ENCODE results near the gene THSD8. TPM values are rescaled to one million over a fixed set of nuclear protein-coding genes. Genes with fewer than 3 reads are reported as not detected.
A peak's percentile ranks its signal among the peaks of the same experiment; 100 is the strongest.
"Not testable (repeated sequence)": the region's sequence is repeated elsewhere in the genome, so short reads cannot be mapped to it uniquely, and the experiment has no call there.

The THSD8 gene
- total RNA-seq, 2 donors from 2014 or later: 0.85 to 3.0 TPM

DNA sequence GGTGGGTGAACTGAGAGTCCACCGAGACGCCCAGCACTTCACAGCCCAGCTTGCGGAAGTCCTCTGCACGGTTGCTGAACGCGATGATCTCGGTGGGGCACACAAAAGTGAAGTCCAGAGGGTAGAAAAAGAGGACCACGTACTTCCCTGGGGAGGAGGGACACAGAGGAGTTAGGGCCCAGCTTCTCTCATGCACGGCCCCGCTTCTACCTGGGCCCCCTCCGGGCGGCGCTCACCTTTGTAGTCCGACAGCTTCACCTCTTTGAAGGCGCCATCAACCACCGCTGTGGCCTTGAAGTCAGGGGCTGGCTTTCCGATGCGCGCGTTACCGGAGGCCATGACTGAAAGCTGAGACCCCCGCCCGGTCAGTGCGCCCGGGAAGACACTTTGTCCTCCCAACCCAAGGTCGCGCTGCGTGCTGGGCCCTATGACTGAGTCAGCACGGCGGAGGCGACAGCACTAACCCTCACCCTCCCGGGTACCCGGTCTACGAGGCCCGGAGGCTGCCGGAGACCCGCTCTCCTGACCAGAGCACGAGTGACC is 875 bp upstream of the THSD8 start:
- no peak for DNase-seq
- peak overlapping the region; percentile 61 for H3K27ac Mint-ChIP-seq
- H3K9me3 ChIP-seq (ENCODE audit: control insufficient read depth, low read length, poor library complexity, severe bottlenecking): no peaks in the 10 kb centered on the region
- no peaks in the 10 kb centered on the region for H3K27me3 Mint-ChIP-seq
- H3K36me3 Mint-ChIP-seq (ENCODE audit: low read depth): peaks cover 2% of the 10 kb centered on the region
- H3K4me3 Mint-ChIP-seq: peak overlapping the region; percentile 90
- ATAC-seq: peak; percentile 3
- peaks cover 22% of the 10 kb centered on the region for H3K4me1 Mint-ChIP-seq

DNA sequence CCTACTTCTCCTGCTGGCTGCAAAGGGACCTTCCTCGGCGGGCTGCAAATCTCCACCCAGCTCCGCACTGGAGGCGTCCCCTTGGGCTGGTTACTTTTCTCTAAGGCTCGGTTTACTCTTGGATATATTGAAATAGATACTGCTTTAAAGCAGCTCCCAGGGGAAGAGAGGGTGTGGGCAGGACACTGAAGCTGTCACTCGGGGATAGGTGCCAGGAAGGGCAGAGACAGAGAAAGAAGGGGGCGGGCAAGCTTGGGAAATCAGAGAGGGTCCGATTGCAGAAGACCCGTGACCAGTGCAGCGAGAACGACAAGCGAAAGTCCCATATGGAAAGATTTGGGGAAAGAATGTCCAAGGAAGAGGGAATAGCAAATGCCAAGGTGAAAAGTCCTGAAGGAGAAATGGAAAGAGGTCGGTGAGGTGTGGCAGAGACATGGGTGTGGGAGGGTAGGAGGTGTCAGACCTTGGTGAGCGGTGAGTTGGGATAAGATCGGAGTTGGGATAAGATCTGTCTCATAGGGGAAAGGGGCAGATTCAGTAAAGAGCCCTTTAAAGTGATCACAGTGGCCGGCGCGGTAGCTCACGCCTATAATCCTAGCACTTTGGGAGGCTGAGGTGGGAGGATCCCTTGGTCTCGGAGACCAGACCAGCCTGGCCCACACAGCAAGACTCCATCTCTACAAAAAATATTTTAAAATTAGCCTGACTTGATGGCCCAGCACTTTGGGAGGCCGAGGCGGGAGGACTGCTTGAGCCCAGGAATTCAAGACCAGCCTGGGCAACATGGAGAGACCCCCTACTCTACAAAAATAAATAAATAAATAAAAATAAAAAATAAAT is 618 bp downstream of the THSD8 start:
- Mint-ChIP-seq H3K36me3 (ENCODE audit: low read depth) (peaks cover 2% of the 10 kb centered on the region), H3K4me1 (peaks cover 27% of the 10 kb centered on the region), H3K4me3 (peak overlapping the region; percentile 90), H3K27me3 (no peaks in the 10 kb centered on the region), H3K27ac (peak overlapping the region; percentile 74)
- ATAC-seq (no peak), DNase-seq (no peak)
- no peaks in the 10 kb centered on the region for H3K9me3 ChIP-seq (ENCODE audit: control insufficient read depth, low read length, poor library complexity, severe bottlenecking)

GRCh38 chr19:12804051-12804450 is 2.2 kb downstream of the THSD8 start:
- no peak overlapping the region for H3K27ac Mint-ChIP-seq
- H3K9me3 ChIP-seq (ENCODE audit: control insufficient read depth, low read length, poor library complexity, severe bottlenecking): no peaks in the 10 kb centered on the region
- H3K4me3 Mint-ChIP-seq: no peak overlapping the region
- DNase-seq: no peak
- no peak for ATAC-seq
- peaks cover 29% of the 10 kb centered on the region for H3K4me1 Mint-ChIP-seq
- peaks cover 2% of the 10 kb centered on the region for H3K36me3 Mint-ChIP-seq (ENCODE audit: low read depth)
- H3K27me3 Mint-ChIP-seq: no peaks in the 10 kb centered on the region

- no peaks in the 10 kb centered on the region for H3K9me3 ChIP-seq (ENCODE audit: control insufficient read depth, low read length, poor library complexity, severe bottlenecking)
- Mint-ChIP-seq H3K27me3 (no peaks in the 10 kb centered on the region), H3K27ac (peak within 1 kb of the TSS; percentile 54), H3K4me3 (peak within 1 kb of the TSS; percentile 96), H3K36me3 (ENCODE audit: low read depth) (peaks cover 4% of the 10 kb centered on the region), H3K4me1 (peaks cover 22% of the 10 kb centered on the region)
- DNase-seq (peak; percentile 75 to 84 (median 77)), ATAC-seq (peak; percentile 90)
These were observed 4.6 kb downstream of the THSD8 start, which contains the start of gene RNASEH2A for GRCh38 chr19:12806242-12807081. RNASEH2A (plus strand) TSS chr19:12806584; CDS start chr19:12806674, 90 bp downstream.

DNA sequence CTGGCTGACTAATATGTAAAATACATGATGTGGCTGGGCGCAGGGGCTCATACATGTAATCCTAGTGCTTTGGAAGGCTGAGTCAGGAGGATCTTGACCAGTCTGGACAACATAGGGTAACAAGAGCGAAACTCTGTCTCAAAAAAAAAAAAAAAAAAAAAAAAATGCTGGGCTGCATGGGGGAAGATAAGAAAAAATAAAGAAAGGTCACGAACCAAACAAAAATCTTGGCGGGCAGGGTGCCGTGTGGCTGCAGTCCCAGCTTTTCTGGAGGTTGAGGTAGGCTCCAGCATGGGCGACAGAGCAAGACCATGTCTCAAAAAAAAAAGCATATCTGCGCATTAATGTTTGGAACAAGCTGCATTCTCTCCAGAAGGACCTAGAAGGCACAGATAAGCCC is 13.2 kb downstream of the THSD8 start:
- no peak for ATAC-seq
- DNase-seq: no peak
- H3K9me3 ChIP-seq (ENCODE audit: control insufficient read depth, low read length, poor library complexity, severe bottlenecking): no peaks in the 10 kb centered on the region
- H3K4me3 Mint-ChIP-seq: no peak overlapping the region
- no peak overlapping the region for H3K27ac Mint-ChIP-seq
- H3K27me3 Mint-ChIP-seq: no peaks in the 10 kb centered on the region
- H3K4me1 Mint-ChIP-seq: no peaks in the 10 kb centered on the region
- no peaks in the 10 kb centered on the region for H3K36me3 Mint-ChIP-seq (ENCODE audit: low read depth)

GRCh38 chr19:12817188-12817587 is 15.3 kb downstream of the THSD8 start:
- not testable (repeated sequence) for H3K27me3 Mint-ChIP-seq; H3K9me3 ChIP-seq (ENCODE audit: control insufficient read depth, low read length, poor library complexity, severe bottlenecking); H3K27ac Mint-ChIP-seq; H3K4me3 Mint-ChIP-seq; H3K36me3 Mint-ChIP-seq (ENCODE audit: low read depth); DNase-seq; H3K4me1 Mint-ChIP-seq; ATAC-seq

DNA sequence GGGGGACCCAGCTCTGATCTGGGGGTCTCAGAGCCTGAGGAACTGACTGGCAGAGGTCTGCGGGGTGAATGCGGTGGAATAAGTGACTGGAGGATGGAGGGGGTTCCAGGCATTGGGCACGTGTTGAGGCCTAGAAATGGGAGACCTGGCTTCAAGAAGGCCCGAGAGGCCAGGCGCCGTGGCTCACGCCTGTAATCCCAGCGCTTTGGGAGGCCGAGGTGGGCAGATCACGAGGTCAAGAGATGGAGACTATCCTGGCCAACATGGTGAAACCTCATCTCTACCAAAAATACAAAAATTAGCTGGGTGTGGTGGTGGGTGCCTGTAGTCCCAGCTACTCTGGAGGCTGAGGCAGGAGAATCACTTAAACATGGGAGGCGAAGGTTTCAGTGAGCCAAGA is 15.9 kb downstream of the THSD8 start:
- H3K4me3 Mint-ChIP-seq; H3K9me3 ChIP-seq (ENCODE audit: control insufficient read depth, low read length, poor library complexity, severe bottlenecking); H3K27ac Mint-ChIP-seq; ATAC-seq; H3K36me3 Mint-ChIP-seq (ENCODE audit: low read depth); H3K4me1 Mint-ChIP-seq; DNase-seq; H3K27me3 Mint-ChIP-seq: not testable (repeated sequence)

DNA sequence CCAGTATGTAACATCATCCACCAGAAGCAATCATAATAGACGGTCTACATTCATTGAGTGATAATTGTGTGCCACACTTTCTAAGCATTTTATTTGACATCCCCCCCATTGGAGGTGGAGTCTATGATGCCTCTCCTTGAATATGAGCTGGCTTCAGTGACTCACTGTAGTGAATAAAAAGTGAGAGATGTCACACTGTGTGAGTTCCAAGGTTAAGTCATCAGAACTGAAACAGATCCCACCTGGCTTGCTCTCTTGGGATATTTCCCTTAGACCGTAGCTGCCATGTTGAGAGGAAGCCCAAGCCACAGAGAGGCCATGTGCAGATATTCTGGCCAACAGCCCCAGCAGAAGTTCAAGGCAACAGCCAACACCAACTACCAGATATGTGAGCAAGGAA is 19.9 kb downstream of the THSD8 start:
- no peak overlapping the region for H3K27ac Mint-ChIP-seq
- no peak for ATAC-seq
- DNase-seq: no peak
- peaks cover 6% of the 10 kb centered on the region for H3K4me1 Mint-ChIP-seq
- H3K27me3 Mint-ChIP-seq: peaks cover 15% of the 10 kb centered on the region
- peaks cover 3% of the 10 kb centered on the region for H3K36me3 Mint-ChIP-seq (ENCODE audit: low read depth)
- no peaks in the 10 kb centered on the region for H3K9me3 ChIP-seq (ENCODE audit: control insufficient read depth, low read length, poor library complexity, severe bottlenecking)
- no peak overlapping the region for H3K4me3 Mint-ChIP-seq

DNA sequence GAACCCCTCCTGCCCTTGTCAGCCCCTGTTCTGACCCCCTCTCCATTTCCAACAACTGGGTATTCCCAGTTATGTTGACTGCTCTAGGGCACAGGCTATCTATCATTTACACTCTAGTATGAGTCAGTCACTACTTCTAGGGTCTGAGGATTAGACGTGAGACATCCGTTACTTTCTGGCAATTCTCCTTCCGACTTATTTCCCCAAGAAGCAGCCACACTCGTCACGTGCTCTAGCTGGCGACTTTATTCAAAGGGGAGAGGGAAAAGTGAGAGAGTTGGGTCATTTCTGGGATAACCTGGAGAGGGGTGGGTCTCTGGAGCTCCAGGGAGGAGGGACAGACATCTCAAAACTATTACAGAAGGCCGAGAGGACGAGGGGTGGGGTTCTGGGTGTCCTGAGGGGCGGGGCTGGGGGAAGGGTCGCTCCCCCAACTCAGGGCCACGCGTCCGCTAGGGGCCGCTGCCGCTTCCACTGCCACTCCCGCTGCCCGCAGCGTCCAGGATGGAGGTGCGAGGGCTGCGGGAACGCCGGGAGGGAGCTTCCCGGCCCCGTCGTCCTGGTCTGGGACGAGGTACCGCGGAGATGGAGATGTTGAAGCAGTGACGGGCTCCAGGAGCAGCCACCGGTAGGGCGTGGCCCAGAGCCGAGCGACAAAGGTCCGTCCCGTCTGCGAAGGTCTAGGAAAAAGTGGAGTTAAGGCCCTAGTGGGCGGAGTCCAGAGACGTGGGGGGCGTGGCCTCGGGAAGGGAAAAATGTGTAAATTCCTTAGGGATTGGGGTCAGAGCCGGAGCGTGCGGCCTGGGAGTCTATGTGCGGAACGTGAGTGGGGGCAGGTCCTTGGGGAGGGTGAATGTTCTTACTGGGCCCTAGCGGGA is 23.6 kb downstream of the THSD8 start:
- Mint-ChIP-seq H3K4me1 (peaks cover 6% of the 10 kb centered on the region), H3K27me3 (peaks cover 50% of the 10 kb centered on the region), H3K27ac (no peak overlapping the region), H3K4me3 (peak overlapping the region; percentile 28), H3K36me3 (ENCODE audit: low read depth) (peaks cover 5% of the 10 kb centered on the region)
- ATAC-seq: peak; percentile 35
- H3K9me3 ChIP-seq (ENCODE audit: control insufficient read depth, low read length, poor library complexity, severe bottlenecking): no peaks in the 10 kb centered on the region
- peak in 1 of 3 donors; percentile 18 for DNase-seq

DNA sequence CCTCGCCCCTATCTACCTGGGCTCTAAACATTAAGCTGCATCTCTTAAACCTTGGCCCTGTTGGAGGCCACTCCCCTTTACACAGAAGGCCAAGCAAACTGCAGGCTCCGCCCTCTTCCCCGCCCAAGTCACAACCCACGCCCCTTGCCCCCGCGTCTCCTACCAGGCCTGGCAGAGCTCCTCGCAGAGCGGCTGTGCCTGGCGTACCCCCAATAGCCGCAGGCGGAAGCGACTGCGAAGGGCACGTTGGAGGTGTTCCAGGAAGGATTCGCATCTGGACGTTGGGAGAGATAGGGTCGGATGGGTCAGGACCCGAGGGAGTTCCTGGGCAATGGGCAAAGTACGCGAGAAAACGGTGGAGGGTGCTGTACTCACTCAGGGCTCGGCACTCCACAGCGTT is 26.6 kb downstream of the THSD8 start:
- H3K36me3 Mint-ChIP-seq (ENCODE audit: low read depth): peaks cover 5% of the 10 kb centered on the region
- H3K4me3 Mint-ChIP-seq: no peak overlapping the region
- no peak overlapping the region for H3K27ac Mint-ChIP-seq
- H3K27me3 Mint-ChIP-seq: peaks cover 70% of the 10 kb centered on the region
- DNase-seq: no peak
- H3K9me3 ChIP-seq (ENCODE audit: control insufficient read depth, low read length, poor library complexity, severe bottlenecking): no peaks in the 10 kb centered on the region
- H3K4me1 Mint-ChIP-seq: peaks cover 16% of the 10 kb centered on the region
- peak; percentile 46 for ATAC-seq

GRCh38 chr19:12833418-12833737 is 31.5 kb downstream of the THSD8 start:
- H3K9me3 ChIP-seq (ENCODE audit: control insufficient read depth, low read length, poor library complexity, severe bottlenecking): no peaks in the 10 kb centered on the region
- no peak overlapping the region for H3K27ac Mint-ChIP-seq
- H3K36me3 Mint-ChIP-seq (ENCODE audit: low read depth): no peaks in the 10 kb centered on the region
- peaks cover 75% of the 10 kb centered on the region for H3K27me3 Mint-ChIP-seq
- H3K4me3 Mint-ChIP-seq: peak overlapping the region; percentile 46
- ATAC-seq (no peak), DNase-seq (no peak)
- H3K4me1 Mint-ChIP-seq: peaks cover 24% of the 10 kb centered on the region

GRCh38 chr19:12833738-12834565 is 32.1 kb downstream of the THSD8 start:
- peaks cover 27% of the 10 kb centered on the region for H3K4me1 Mint-ChIP-seq
- ATAC-seq (peak; percentile 19), DNase-seq (peak in 2 of 3 donors; percentile 29 to 44)
- H3K36me3 Mint-ChIP-seq (ENCODE audit: low read depth): no peaks in the 10 kb centered on the region
- H3K27ac Mint-ChIP-seq: no peak overlapping the region
- H3K27me3 Mint-ChIP-seq: peaks cover 70% of the 10 kb centered on the region
- peak overlapping the region; percentile 84 for H3K4me3 Mint-ChIP-seq
- no peaks in the 10 kb centered on the region for H3K9me3 ChIP-seq (ENCODE audit: control insufficient read depth, low read length, poor library complexity, severe bottlenecking)

Measured in T-helper 17 cell (primary cell).